ENCODE results near the gene EEF1AKMT1.

Gene EEF1AKMT1

GRCh38 chr13:20814224-20814910 is 40.6 kb upstream of the EEF1AKMT1 start:
- peak; percentile 25 for DNase-seq (ENCODE audit: extremely low spot score)
- ChIA-PET CTCF (no interaction called here), POLR2A (no interaction called here)
- TF ChIP-seq FOXA1 (IDR thresholded peaks at IDR 0.05) (no peak), ELF4 (IDR thresholded peaks at IDR 0.05) (no peak), SUZ12 (IDR thresholded peaks at IDR 0.05) (no peak), NFRKB (IDR thresholded peaks at IDR 0.05) (no peak), SP1 (IDR thresholded peaks at IDR 0.05) (no peak), HDGF (IDR thresholded peaks at IDR 0.05; ENCODE audit: borderline replicate concordance) (no peak), L3MBTL2 (conservative IDR thresholded peaks at IDR 0.05) (no peak), ARNT (IDR thresholded peaks at IDR 0.05) (no peak), FOXM1 (IDR thresholded peaks at IDR 0.05; ENCODE audit: borderline replicate concordance) (no peak), ZNF384 (IDR thresholded peaks at IDR 0.05) (no peak), FOXK2 (IDR thresholded peaks at IDR 0.05) (no peak), LEF1 (IDR thresholded peaks at IDR 0.05; ENCODE audit: borderline replicate concordance) (no peak), CTBP1 (IDR thresholded peaks at IDR 0.05; ENCODE audit: borderline replicate concordance) (no peak), TARDBP (IDR thresholded peaks at IDR 0.05) (no peak), BHLHE40 (IDR thresholded peaks at IDR 0.05; ENCODE audit: borderline replicate concordance) (no peak)
- TF ChIP-seq, protein P1, sequence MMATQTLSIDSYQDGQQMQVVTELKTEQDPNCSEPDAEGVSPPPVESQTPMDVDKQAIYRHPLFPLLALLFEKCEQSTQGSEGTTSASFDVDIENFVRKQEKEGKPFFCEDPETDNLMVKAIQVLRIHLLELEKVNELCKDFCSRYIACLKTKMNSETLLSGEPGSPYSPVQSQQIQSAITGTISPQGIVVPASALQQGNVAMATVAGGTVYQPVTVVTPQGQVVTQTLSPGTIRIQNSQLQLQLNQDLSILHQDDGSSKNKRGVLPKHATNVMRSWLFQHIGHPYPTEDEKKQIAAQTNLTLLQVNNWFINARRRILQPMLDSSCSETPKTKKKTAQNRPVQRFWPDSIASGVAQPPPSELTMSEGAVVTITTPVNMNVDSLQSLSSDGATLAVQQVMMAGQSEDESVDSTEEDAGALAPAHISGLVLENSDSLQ (IDR thresholded peaks at IDR 0.05) = no peak

GRCh38 chr13:20812890-20813289 is 39.1 kb upstream of the EEF1AKMT1 start:
- no peak for TF ChIP-seq SP1 (IDR thresholded peaks at IDR 0.05)
- TF ChIP-seq, protein P1 (IDR thresholded peaks at IDR 0.05) = no peak
- TF ChIP-seq ZNF384 (IDR thresholded peaks at IDR 0.05) = no peak
- no peak for TF ChIP-seq ELF4 (IDR thresholded peaks at IDR 0.05)
- TF ChIP-seq L3MBTL2 (conservative IDR thresholded peaks at IDR 0.05) = no peak
- no peak for TF ChIP-seq ARNT (IDR thresholded peaks at IDR 0.05)
- TF ChIP-seq FOXK2 (IDR thresholded peaks at IDR 0.05) = no peak
- no peak for TF ChIP-seq HDGF (IDR thresholded peaks at IDR 0.05; ENCODE audit: borderline replicate concordance)
- no peak for TF ChIP-seq BHLHE40 (IDR thresholded peaks at IDR 0.05; ENCODE audit: borderline replicate concordance)
- TF ChIP-seq FOXM1 (IDR thresholded peaks at IDR 0.05; ENCODE audit: borderline replicate concordance) = no peak
- ChIA-PET POLR2A (no interaction called here), CTCF (no interaction called here)
- no peak for DNase-seq (ENCODE audit: extremely low spot score)

- ChIA-PET POLR2A (no interaction called here), CTCF (no interaction called here)
- TF ChIP-seq, protein P1 (IDR thresholded peaks at IDR 0.05) = no peak
- TF ChIP-seq ZNF384 (IDR thresholded peaks at IDR 0.05) = no peak
- TF ChIP-seq HDGF (IDR thresholded peaks at IDR 0.05; ENCODE audit: borderline replicate concordance) = no peak
- no peak for TF ChIP-seq SP1 (IDR thresholded peaks at IDR 0.05)
- TF ChIP-seq ELF4 (IDR thresholded peaks at IDR 0.05) = no peak
- no peak for TF ChIP-seq FOXM1 (IDR thresholded peaks at IDR 0.05; ENCODE audit: borderline replicate concordance)
- no peak for TF ChIP-seq TARDBP (IDR thresholded peaks at IDR 0.05)
- TF ChIP-seq ARNT (IDR thresholded peaks at IDR 0.05) = no peak
- TF ChIP-seq FOXA1 (IDR thresholded peaks at IDR 0.05) = no peak
- no peak for DNase-seq (ENCODE audit: extremely low spot score)
These were observed 37.0 kb upstream of the EEF1AKMT1 start for GRCh38 chr13:20810808-20811207.

DNA sequence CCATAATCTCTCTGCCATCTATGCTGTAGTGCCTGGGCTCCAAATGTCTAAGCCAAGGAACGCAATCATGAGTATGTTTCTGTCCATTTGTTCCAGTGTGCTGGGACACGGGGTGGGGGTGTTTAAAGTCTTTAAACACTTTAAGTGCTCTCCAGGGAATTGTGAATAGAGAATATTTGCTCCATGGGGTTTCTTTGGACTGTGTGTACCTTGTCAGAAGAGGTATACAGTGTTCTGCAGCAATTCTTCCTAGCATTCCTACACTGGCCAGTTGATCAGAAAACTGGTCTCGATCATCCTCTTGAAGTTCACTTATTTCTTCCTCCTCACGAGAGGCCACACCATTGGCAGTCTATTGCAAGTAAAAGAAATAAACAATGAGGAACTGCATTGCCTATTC is 35.1 kb upstream of the EEF1AKMT1 start:
- TF ChIP-seq BHLHE40 (IDR thresholded peaks at IDR 0.05; ENCODE audit: borderline replicate concordance) = no peak
- no peak for TF ChIP-seq CTBP1 (IDR thresholded peaks at IDR 0.05; ENCODE audit: borderline replicate concordance)
- TF ChIP-seq L3MBTL2 (conservative IDR thresholded peaks at IDR 0.05) = no peak
- no peak for TF ChIP-seq ZNF384 (IDR thresholded peaks at IDR 0.05)
- DNase-seq (ENCODE audit: extremely low spot score) = no peak
- ChIA-PET CTCF (no interaction called here), POLR2A (no interaction called here)

GRCh38 chr13:20803180-20803965 is 29.6 kb upstream of the EEF1AKMT1 start:
- ChIA-PET CTCF (no interaction called here), POLR2A (no interaction called here)
- no peak for DNase-seq (ENCODE audit: extremely low spot score)
- no peak for TF ChIP-seq ARNT (IDR thresholded peaks at IDR 0.05)
- no peak for TF ChIP-seq FOXM1 (IDR thresholded peaks at IDR 0.05; ENCODE audit: borderline replicate concordance)
- TF ChIP-seq ELF4 (IDR thresholded peaks at IDR 0.05) = no peak
- TF ChIP-seq HDGF (IDR thresholded peaks at IDR 0.05; ENCODE audit: borderline replicate concordance) = no peak
- no peak for TF ChIP-seq TARDBP (IDR thresholded peaks at IDR 0.05)

DNA sequence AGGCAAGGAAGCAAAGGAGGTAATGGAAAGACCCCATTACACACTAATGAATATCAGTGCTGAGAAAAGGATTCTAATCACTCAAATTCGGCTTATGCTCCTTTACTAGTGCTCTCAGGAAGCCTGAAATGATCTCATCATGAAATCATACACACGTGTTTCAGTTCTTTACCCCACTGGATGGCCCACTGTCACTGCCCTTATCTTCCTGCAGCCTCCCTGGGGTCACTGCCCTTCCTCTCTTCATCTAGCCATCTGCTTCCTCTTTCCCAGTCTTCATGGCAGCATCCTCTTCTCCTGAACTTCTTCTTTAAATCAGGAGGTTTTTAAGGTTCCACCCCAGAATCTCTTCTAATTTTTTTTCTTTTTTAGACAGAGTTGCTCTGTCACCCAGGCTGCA is 27.9 kb upstream of the EEF1AKMT1 start:
- DNase-seq (ENCODE audit: extremely low spot score) = no peak
- ChIA-PET CTCF (no interaction called here), POLR2A (no interaction called here)
- TF ChIP-seq SP1 (IDR thresholded peaks at IDR 0.05) = no peak
- TF ChIP-seq SUZ12 (IDR thresholded peaks at IDR 0.05) = no peak
- TF ChIP-seq BHLHE40 (IDR thresholded peaks at IDR 0.05; ENCODE audit: borderline replicate concordance) = no peak
- no peak for TF ChIP-seq L3MBTL2 (conservative IDR thresholded peaks at IDR 0.05)
- TF ChIP-seq HDGF (IDR thresholded peaks at IDR 0.05; ENCODE audit: borderline replicate concordance) = no peak
- TF ChIP-seq ZNF384 (IDR thresholded peaks at IDR 0.05) = no peak
- TF ChIP-seq, protein P1 (IDR thresholded peaks at IDR 0.05) = no peak
- TF ChIP-seq TARDBP (IDR thresholded peaks at IDR 0.05) = no peak
- TF ChIP-seq FOXA1 (IDR thresholded peaks at IDR 0.05) = no peak
- TF ChIP-seq NFRKB (IDR thresholded peaks at IDR 0.05) = no peak
- TF ChIP-seq LEF1 (IDR thresholded peaks at IDR 0.05; ENCODE audit: borderline replicate concordance) = no peak
- TF ChIP-seq ELF4 (IDR thresholded peaks at IDR 0.05) = no peak
- TF ChIP-seq FOXM1 (IDR thresholded peaks at IDR 0.05; ENCODE audit: borderline replicate concordance) = no peak
- TF ChIP-seq CTBP1 (IDR thresholded peaks at IDR 0.05; ENCODE audit: borderline replicate concordance) = no peak
